Stomach smooth muscle (tissue), 2 donors: Measurements from ENCODE around the gene ZBTB7C.

Experiments
- H3K27ac ChIP-seq: one replicate; pipeline ENCODE4 v1.7.0; 2013; ENCODE audit warnings: mild to moderate bottlenecking, low read length, inconsistent platforms
- H3K27me3 ChIP-seq, 2 donors: one replicate each; pipeline ENCODE4 v1.7.0; 2013; ENCODE audit warnings: low read length in 2 of 2; ENCODE audit not compliant: insufficient read depth in 2 of 2, control insufficient read depth in 1 of 2
- H3K36me3 ChIP-seq, 2 donors: one replicate each; pipeline ENCODE4 v1.7.0; 2013; ENCODE audit warnings: low read length in 2 of 2; ENCODE audit not compliant: control insufficient read depth in 2 of 2, insufficient read depth in 2 of 2
- H3K4me1 ChIP-seq: one replicate; pipeline ENCODE4 v1.7.0; 2013; ENCODE audit warnings: low read length; ENCODE audit not compliant: control insufficient read depth, insufficient read depth
- H3K4me3 ChIP-seq, 2 donors: one replicate each; pipeline ENCODE4 v1.7.0; 2013; ENCODE audit warnings: low read length in 2 of 2
- H3K9ac ChIP-seq, 2 donors: one replicate each; pipeline ENCODE4 v1.7.0; 2013; ENCODE audit warnings: low read length in 2 of 2, mild to moderate bottlenecking in 1 of 2
- H3K9me3 ChIP-seq, 2 donors: one replicate each; pipeline ENCODE4 v1.7.0; 2013; ENCODE audit warnings: low read length in 2 of 2; ENCODE audit not compliant: control insufficient read depth in 2 of 2
- donor health status: healthy.
- donor health status: Pancreatic carcinoma.

Gene ZBTB7C

DNA sequence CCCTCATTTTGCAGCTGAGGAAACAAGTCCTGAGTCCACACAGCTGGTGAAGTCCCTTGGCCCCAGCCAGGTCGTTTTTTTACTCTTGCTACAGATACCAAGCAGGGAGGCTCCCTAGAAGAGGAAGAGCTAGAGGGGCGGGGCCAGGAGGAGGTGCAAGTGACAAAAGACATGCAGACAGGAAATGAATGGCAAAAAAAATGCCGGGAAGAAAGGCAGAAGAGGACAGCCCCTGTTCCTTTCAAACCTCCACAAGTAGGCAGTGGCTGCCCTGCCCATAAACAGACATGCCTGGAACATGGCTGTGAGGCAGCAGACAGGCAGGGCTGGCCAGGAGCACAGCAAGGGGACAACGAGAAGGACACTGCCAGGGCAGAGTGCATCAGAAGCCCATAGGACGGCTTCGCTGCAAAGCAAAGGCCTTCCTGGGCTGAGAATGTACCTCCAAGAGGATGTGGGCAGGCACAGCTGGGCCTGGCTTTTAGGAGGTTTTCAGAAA, 108.7 kb downstream of the ZBTB7C start:
- no peak overlapping the region for H3K4me3 ChIP-seq
- no peak overlapping the region for H3K27ac ChIP-seq
- H3K27me3 ChIP-seq, result peaks cover 0 to 2% of the 10 kb centered on the region in 2 donors
- H3K4me1 ChIP-seq, result peaks cover 2% of the 10 kb centered on the region
- no peaks in the 10 kb centered on the region for H3K36me3 ChIP-seq
- H3K9me3 ChIP-seq, result no peaks in the 10 kb centered on the region
- no peak overlapping the region for H3K9ac ChIP-seq

GRCh38 chr18:48297139-48297538, 112.0 kb downstream of the ZBTB7C start:
- peaks cover 4% of the 10 kb centered on the region for H3K4me1 ChIP-seq
- no peaks in the 10 kb centered on the region for H3K36me3 ChIP-seq
- no peak overlapping the region for H3K27ac ChIP-seq
- H3K27me3 ChIP-seq, result no peaks in the 10 kb centered on the region
- H3K9ac ChIP-seq, result no peak overlapping the region
- no peak overlapping the region for H3K4me3 ChIP-seq
- H3K9me3 ChIP-seq, result no peaks in the 10 kb centered on the region

DNA sequence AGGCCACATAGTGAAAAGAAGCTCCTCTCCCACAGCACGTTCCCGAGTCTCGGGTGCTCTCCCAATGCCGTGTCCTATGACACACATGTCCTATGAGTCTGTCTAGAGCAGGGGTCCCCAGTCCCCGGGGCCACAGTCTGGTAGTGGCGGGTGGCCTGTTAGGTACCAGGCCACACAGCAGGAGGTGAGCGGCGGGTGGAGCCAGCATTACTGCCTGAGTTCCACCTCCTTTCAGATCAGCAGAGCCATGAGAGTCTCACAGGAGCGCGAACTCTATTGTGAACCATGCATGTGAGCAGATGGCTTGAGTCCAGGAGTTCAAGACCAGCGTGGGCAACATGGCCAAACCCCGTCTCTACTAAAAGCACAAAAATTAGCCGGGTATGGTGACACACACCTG, 112.6 kb downstream of the ZBTB7C start:
- Histone ChIP-seq H3K4me1 (peaks cover 4% of the 10 kb centered on the region), H3K27ac (no peak overlapping the region), H3K27me3 (no peaks in the 10 kb centered on the region), H3K9ac (no peak overlapping the region), H3K36me3 (no peaks in the 10 kb centered on the region), H3K9me3 (no peaks in the 10 kb centered on the region), H3K4me3 (no peak overlapping the region)

- Histone ChIP-seq H3K27ac (no peak overlapping the region), H3K4me1 (peaks cover 4% of the 10 kb centered on the region), H3K9me3 (no peaks in the 10 kb centered on the region)
Observed at GRCh38 chr18:48295586-48296311, 113.4 kb downstream of the ZBTB7C start.

GRCh38 chr18:48294899-48295585, 114.1 kb downstream of the ZBTB7C start:
- Histone ChIP-seq H3K4me3 (no peak overlapping the region), H3K27ac (no peak overlapping the region), H3K27me3 (no peaks in the 10 kb centered on the region), H3K36me3 (no peaks in the 10 kb centered on the region), H3K4me1 (peaks cover 4% of the 10 kb centered on the region), H3K9me3 (no peaks in the 10 kb centered on the region), H3K9ac (no peak overlapping the region)

More at GRCh38 chr18:48295586-48296311, 113.4 kb downstream of the ZBTB7C start:
- H3K9ac ChIP-seq, result no peak overlapping the region
- H3K36me3 ChIP-seq, result no peaks in the 10 kb centered on the region
- no peaks in the 10 kb centered on the region for H3K27me3 ChIP-seq
- H3K4me3 ChIP-seq, result no peak overlapping the region

DNA sequence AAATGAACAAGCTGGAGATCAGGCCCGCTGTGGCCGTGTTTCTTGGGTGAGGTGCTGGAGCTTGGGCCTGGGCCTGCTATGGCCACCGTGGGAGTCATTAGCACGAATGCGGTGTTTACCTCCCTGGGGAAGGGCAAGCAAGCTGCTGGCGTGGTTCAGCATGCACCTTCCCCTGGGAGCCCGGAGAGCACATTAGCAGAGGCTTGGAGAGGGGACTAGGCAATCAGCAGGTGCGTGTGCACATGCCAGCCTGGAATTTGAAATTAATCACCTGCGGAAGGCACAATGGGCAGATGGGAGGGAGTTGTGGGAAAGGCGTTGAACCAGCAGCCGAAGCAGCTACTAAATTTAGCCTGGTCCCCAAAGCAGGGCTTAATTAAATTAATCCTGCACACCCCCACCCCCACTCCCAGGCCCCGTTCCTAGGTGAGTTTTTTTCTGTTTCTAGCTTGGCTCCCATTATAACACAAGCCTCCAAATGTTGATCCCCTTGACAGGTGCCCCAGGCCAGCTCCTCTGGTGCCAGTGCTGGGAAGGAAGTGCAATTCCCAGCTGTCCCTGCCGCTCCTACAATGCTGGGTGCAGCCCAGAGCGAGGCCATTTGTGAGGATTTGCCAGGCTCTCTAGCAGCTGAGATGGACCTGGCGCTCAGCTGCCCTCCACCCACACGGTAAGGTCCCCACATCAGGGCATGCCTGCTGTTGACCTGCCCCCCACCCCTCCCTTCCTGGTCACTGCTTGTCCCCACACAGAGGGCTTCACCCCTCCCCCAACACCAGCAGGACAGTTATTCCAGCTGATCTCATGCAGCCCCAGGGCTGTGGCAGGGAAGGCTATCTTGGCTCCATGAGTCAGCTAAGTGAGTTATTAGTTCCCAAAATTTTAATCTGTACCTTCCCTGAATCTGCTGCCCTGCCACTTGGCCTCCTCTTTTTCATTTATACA, 115.0 kb downstream of the ZBTB7C start:
- Histone ChIP-seq H3K9ac (no peak overlapping the region), H3K36me3 (no peaks in the 10 kb centered on the region), H3K27ac (no peak overlapping the region), H3K4me1 (peaks cover 4% of the 10 kb centered on the region), H3K27me3 (no peaks in the 10 kb centered on the region), H3K4me3 (no peak overlapping the region), H3K9me3 (no peaks in the 10 kb centered on the region)

DNA sequence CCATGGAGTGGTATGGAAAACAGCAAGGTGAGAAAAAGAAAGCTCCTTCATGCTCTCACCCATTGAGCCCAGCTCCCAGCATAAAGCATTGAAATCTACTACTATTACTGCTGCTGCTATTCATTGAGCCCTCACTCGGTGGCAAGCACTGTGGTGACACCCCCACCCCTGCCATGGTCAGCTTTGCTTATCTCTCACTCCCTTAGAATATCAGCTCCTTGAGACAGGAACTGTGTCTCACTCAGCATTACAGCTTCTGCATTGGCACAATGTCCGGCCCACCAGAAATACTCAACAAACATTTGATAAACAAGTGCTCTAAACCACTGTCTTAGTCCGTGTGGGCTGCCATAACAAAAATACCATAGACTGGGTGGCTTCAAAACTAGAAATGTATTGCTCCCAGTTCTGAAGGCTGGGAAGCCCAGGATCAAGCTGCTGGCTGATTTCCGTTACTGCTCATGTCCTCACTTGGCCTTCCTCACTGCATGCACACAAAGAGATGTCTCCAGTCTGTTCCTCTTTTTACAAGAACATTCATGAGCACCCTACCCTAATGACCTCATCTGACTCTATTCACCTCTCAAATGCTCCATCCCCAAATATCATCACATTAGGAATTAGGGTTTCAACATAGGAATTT, 116.3 kb downstream of the ZBTB7C start:
- Histone ChIP-seq H3K9ac (no peak overlapping the region), H3K9me3 (no peaks in the 10 kb centered on the region), H3K4me3 (no peak overlapping the region), H3K36me3 (no peaks in the 10 kb centered on the region), H3K27me3 (no peaks in the 10 kb centered on the region), H3K27ac (no peak overlapping the region), H3K4me1 (peaks cover 4% of the 10 kb centered on the region)

DNA sequence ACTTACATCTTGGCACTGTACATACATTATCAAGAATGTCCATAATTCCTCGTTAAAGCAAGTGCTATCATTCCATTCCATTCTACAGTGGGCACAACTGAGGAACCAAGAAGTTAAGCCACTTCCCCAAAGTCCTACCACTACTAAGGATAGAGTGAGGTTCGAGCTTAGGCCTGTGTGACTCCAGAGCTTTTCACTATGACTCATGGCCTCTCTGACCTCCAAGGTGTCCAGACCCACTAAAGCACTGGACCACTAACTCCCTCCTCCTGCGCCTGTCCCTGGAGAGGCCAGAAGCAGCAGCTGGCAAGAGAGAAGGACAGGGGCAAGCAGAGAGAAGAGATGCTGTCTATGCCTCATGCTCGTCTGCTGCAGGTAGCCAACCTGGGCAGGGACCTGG, 117.0 kb downstream of the ZBTB7C start:
- no peak overlapping the region for H3K4me3 ChIP-seq
- no peak overlapping the region for H3K27ac ChIP-seq
- peaks cover 4% of the 10 kb centered on the region for H3K4me1 ChIP-seq
- H3K9ac ChIP-seq, result no peak overlapping the region
- no peaks in the 10 kb centered on the region for H3K36me3 ChIP-seq
- no peaks in the 10 kb centered on the region for H3K9me3 ChIP-seq
- no peaks in the 10 kb centered on the region for H3K27me3 ChIP-seq

DNA sequence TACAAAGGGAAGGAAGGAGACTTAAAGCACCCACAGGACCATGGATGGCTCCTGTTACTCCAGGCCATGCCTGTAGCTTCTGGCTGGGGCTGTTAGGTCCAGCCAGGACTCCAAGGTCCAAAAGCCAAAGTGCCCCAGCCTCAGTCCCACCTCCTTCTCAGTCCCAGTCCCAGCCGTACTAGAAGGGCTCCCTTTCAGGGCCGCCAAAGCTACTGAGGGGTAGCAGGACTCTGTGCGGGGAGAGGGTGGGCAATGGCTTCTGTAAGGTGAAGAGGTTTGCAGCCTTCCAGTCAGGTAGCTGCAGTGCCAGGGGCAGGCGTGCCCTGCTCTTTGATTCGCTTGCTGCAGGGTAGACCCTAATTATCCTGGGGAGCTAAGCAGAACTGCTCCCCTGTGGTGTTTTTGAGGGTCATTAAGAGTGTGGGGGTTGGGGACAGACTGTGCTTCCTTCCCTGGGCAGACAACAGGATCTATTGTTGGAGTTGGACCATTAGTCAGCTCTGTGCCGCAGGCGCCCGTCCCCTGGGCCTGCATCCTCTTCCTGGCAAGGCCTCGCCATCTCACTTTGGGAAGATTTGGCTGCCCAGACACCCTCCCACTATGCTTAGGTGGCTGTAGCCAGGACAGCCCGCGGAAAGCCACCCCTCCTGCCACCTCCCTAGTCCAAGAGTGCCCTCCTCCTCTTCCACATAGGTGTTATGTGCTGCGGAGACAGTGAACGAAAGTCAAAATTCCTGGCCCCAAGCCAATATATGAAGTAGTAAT, 118.8 kb downstream of the ZBTB7C start:
- H3K27ac ChIP-seq, result no peak overlapping the region
- H3K4me1 ChIP-seq, result peaks cover 4% of the 10 kb centered on the region
- H3K27me3 ChIP-seq, result no peaks in the 10 kb centered on the region
- H3K36me3 ChIP-seq, result no peaks in the 10 kb centered on the region
- no peak overlapping the region for H3K9ac ChIP-seq
- no peak overlapping the region for H3K4me3 ChIP-seq
- no peaks in the 10 kb centered on the region for H3K9me3 ChIP-seq
